HG03039 (cell line): Measurements from ENCODE around the gene HOXA7.

Source experiments
- ATAC-seq: cut with Tn5 transposase; IDR thresholded peaks from one replicate; pipeline ENCODE4 v1.9.1; 2021; ENCODE audit warnings: mild to moderate bottlenecking, moderate library complexity; ENCODE audit not compliant: unreplicated experiment

Gene HOXA7

GRCh38 chr7:27193335-27194001 lies 37.0 kb upstream of the HOXA7 start:
- no peak for ATAC-seq

DNA sequence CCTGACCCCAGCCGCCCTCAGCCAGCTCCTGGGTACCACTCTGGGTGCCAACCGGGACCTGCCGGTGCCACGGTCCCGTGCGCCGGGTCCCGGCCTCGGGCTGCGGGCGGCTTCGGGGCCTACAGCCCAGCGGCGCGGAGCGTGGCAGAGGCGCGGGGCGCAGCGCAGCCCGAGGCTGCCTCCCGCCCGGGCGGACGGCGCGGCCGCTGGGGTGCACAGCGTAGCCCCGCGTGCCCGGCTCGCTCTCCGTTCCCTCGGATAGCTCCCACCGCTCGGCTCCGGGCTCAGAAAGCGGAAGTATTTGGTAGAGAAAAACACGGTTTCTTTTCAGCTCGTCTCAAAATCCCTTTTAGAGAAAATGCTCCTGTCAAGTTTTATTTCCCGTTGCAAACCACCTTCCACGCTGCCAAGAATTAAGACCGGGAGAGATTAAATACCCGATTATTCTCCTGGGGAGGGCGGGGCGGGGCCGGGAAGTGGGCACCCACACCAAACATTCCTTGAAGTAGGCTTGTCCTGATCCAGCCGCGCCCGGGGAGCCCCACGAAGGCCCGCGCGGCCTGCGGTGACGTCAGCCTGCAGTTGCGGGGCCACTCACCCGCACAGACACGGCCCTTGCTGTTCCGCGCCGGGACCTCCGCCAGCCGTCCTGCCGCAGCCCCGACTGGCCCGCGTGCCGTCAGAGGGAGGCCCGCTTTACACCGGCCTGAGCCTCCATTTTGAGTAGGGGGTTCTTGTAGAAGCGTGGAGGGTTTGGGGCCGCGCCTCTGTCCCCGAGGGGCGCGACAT lies 36.3 kb upstream of the HOXA7 start:
- no peak for ATAC-seq

GRCh38 chr7:27191833-27192545 lies 35.5 kb upstream of the HOXA7 start:
- ATAC-seq: no peak

DNA sequence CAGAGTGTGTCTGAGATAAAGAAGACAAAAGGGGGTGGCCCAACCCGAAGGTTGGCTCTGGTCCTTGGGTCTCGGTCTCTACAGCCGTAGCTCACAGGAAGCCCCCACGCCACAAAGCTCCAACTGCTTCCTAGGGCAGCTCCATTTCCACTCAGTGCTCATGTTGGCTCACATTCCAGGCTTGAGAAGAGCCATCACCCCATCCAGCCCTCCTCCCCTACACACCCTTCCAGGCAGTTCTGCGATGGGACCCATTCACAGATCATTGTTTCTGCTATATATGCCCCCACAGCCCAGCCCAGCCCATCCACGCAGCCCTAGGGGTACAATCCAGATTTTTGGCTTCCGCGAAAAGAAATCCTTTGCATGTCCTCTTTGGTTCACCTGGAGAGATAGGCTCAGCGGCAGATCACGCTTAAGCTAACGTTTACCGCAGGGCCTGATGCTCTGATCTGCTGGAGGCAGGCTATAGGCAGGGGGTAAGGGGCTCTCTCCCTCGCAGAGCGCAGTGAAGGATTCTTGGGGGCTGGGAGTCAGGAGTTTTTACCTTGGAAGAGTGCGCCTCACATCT lies 34.8 kb upstream of the HOXA7 start:
- no peak for ATAC-seq

DNA sequence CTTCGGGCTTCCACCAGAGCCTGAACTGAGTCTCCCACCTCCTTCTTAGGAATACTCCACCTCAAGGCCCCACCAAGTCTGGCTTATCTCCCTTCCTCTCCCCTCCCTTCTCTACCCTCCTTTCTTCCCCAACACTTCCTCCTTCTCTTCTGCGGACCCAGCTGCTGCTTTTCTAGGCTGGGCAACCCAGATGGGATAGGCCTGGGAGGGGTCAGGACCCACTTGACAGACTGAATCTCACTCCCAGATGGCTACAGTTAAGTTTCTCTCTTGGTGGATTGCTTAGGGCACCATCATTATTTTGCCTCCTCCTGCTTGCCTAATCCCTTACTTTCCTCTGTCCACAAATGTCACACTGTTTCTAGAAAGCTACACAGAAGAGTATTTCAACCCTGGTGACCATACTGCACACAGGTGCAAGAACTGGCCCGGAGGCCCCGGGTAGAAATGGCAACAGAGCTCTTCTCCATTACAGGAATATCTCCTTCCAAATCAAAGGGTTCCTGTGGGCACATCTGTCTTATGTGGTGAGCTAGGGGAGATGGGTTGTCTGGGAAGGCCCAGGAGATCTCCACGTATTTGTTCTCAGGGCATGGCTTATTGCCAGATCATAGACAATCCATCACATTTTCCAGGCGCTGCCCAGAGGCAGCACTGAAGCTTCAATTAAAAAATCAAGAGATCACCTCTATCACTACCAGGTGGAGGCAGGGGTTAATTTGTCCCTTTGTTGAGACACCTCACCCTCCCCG lies 33.7 kb upstream of the HOXA7 start:
- ATAC-seq: no peak

- ATAC-seq: no peak
These were observed 33.0 kb upstream of the HOXA7 start for GRCh38 chr7:27189295-27189996.

GRCh38 chr7:27188386-27189294 lies 32.2 kb upstream of the HOXA7 start:
- ATAC-seq: no peak

GRCh38 chr7:27187475-27188385 lies 31.3 kb upstream of the HOXA7 start:
- ATAC-seq: no peak

DNA sequence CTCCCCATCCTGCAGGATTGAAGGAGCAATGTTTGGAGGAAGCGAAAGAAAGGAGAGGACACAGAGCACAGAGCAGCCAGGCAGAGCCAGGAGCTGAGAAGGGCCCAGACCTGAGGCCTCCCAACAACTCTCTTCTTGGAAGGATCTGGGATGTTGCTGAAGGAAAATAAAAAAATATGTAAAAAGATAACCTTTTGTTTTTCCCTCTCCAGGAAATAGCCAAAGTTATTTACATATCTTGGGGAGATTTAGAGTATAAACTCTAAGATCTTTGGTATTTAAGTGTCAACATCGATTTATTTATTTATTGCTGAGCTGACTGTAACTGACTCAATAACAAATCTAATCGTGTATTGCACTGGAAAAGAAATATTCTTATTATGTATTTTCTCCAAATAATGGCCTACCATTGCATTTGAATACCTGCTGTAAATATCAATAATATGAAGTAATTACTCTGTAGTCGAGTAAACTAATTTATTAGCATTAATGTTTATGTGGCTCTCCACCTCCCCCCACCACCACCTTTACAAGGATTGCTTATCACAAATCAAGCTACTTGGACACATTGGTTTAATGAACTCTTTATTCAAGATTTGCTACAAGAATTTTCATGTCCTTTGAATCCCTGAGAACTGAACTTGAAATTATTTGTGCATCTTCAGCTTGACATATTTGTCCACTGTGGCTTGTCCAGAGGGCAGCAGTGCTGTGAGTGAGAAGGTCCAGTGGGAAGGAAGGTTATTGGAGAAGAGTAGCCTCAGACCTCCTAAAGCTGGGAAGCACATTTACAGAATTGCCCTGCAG lies 30.4 kb upstream of the HOXA7 start:
- no peak for ATAC-seq

GRCh38 chr7:27185854-27186667 lies 29.6 kb upstream of the HOXA7 start:
- ATAC-seq: no peak

DNA sequence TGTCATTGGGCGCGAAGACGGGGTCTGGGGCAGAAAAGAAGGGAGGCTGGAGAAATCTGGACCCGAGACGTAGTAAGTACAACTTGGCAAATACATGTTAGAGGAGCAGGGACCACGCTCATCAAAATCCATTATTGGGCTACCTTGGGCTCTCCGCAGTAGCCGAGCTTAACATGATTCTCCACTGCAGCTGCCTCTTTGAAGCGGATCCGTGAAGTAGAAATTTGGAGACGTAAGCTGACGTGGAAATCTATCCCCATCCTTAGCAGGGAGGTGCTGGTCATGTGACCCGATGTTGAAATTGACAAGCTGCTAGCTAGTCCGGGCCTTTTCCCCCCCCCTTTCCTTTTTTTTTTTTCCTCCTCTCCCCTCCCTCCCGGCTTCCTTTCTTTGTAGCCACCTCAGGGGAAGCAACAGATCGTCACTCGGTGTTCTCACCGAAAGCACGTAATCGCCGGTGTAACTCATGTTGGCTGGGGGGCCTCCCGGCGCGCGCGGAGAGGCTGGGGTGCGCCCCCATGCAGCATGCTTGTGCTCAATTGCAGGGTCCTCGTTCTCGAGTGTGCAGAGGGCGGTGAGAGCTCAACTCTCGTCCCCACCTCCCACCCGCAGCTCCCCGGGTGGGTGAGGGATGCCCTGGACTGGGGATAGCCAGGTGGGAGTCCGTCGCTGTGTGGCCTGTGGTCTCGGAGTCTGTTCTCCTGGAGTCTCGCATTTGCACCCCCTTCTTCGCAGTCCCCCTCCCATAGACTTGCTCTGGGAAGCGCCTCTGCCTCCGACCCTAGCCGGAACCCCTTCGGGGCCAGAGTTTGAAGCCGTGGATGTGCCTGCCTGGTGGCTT lies 28.8 kb upstream of the HOXA7 start, which contains the start of gene HOXA11:
TSS of gene HOXA11 (minus strand) at position 220 of the 841 bp plus-strand sequence. CDS start at position 132, 88 bp downstream.
- ATAC-seq: no peak

GRCh38 chr7:27184337-27185012 lies 28.0 kb upstream of the HOXA7 start:
- no peak for ATAC-seq

GRCh38 chr7:27183682-27184336 lies 27.3 kb upstream of the HOXA7 start:
- ATAC-seq: no peak
